AML-193 (cell line): ENCODE results near the gene CPSF7.
"Not testable (repeated sequence)": the region's sequence is repeated elsewhere in the genome, so short reads cannot be mapped to it uniquely, and the experiment has no call there.

Experiments used
- DNase-seq, 2 experiments: peaks; one replicate each; lab custom pipeline; 2025; lab: John Stamatoyannopoulos, UW

Gene CPSF7

DNA sequence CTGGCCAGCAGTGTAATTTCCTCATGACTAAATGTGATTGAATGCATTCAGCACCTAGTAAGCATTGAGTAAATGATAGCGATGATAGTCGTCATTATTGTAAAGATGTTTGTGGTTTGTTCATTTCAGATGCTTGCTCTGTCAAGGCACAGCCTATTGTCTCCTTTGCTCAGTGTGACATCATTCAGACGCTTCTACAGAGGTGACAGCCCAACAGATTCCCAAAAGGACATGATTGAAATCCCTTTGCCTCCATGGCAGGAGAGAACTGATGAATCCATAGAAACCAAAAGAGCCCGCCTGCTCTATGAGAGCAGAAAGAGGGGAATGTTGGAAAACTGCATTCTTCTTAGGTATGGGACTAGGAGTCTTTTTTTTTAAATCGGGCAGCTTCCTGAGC, 7.7 kb upstream of the CPSF7 start:
- no peak for DNase-seq

DNA sequence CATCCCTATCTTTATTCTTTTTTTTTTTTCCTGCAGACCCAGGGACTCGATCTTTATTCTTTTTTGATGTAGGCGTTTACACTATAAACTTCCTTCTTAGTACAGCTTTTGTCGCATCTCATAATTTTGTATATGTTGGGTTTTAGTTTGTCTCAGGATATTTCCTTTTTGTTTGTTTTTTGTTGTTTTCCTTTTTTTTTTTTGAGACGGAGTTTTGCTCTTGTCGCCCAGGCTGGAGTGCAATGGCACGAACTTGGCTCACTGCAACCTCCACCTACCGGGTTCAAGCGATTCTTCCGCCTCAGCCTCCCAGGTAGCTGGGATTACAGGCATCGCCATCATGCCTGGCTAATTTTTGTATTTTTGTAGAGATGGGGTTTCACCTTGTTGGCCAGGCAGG, 1.1 kb upstream of the CPSF7 start:
- DNase-seq = not testable (repeated sequence)

DNA sequence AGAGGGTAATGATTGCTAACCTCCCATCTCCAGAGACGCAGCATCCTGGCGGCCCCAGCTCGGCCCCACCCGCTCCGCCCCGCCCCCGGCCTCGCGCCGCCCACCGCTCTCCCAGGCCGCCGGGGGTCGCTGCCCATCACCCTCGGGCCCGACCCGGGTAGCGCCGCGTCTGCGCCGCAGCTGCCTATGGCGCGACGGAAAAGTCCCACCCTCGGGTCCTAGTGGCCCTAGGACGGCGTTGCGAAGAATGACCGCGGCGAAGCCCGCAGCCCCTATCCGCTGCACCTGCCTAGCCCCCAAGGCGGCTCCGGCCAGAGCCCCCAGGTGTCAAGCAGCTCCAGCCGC, 457 bp downstream of the CPSF7 start:
- DNase-seq = peak in 1 of 2 experiments; percentile 32

DNA sequence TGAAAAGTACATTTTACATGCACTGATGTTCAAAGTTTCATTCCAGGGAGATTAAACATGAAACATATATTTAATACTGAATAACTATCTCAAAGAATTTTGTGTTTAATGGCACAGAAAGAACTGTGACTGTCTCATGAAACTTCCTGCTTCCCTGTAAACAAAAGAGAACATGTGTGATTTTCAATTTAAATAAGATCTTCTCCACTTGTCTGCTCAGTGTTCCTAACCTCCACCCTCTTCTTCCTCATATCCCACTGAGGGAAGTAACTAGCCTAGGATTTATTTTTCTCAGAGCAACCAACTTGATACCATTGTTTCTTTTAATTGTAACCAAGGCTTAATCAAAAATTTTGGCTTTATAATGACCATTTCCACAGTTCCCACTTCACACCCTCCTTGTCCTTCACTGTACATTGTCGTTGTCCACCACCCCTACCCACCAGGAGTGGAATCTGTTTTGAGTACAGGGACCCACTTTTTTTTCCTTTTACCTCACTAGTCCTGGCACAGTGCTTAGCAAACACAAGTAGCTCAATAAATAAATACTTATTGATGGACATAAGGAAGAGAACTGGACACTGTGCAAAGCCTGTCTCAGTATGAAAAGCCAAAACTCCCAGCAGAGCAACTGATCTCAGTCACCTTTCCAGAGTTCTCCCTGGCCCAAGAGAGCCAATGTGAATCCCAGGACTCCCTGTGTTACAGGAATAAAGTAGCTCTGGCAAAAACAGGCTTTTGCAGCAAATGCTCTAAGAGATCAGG, 4.2 kb downstream of the CPSF7 start:
- DNase-seq = no peak

DNA sequence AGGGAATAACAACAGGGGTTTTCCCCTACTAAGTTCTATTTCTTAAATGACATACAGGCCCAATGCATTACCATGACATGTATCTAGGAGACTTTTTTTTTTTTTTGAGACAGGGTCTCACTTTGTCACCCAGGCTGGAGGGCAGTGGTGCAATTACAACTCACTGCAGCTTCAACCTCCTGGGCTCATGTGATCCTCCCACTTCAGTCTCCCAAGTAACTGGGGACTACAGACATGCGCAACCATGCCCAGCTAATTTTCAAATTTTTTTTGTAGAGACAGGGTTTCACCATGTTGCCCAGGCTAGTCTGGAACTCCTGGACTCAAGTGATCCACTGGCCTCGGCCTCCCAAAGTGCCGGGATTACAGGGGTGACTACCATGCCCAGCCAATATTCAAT, 7.5 kb downstream of the CPSF7 start:
- no peak for DNase-seq

DNA sequence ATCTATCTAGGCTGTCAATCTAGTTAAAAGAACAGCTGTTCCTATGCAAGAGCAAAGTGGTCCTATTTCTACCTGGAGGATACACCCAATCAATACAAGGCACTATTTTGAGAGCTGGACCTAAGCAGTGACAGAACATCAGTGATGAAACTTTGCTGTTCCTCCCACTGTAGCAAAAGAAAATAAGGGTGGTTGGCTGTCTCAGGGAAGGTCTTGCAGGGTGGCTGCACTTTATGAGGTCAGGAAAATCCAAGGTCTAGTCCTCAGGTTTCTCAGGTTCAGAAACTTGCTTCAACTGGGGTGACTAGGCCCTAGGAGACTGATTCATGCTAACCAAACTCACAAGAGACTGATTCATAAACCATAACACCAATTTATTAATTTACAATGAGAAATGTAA, 11.6 kb downstream of the CPSF7 start:
- DNase-seq = no peak

DNA sequence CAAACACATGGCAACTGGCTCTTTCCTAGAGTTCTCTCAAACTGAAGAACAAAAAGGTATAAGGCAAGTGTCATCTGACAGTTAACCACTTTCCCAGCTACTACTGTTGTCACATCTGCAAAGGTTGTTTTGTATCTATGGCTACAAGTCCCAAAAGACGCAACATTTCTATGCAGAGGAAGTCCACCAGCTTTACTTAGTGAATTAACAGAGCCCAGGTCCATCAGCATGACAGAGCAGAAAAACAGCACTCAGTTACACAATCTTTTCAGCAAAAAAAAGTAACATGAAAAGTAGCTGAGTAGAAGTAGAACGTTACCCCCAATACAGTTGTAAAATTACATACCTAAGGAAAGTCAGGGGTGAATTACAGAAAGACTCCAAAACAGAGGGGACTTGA, 12.1 kb downstream of the CPSF7 start:
- peak; percentile 88 to 90 for DNase-seq

DNA sequence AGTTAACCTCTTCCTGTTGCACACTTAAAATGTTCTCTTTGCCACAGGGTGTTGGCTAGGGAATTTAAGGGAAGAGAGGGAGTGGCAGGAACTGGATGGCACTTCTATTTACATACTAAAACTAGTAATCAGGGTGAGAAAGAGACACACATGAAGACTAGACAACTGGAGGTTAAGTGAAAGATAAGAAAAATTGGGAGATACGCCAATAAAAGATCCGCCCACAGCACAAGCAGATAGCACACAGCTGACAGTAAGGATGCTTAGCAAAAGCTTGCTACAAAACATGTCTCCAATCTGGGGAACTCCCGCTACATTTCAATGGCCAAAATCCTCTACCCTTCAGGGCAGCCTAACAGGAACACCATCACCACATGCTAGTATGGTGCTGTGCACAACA, 12.8 kb downstream of the CPSF7 start:
- DNase-seq = no peak

DNA sequence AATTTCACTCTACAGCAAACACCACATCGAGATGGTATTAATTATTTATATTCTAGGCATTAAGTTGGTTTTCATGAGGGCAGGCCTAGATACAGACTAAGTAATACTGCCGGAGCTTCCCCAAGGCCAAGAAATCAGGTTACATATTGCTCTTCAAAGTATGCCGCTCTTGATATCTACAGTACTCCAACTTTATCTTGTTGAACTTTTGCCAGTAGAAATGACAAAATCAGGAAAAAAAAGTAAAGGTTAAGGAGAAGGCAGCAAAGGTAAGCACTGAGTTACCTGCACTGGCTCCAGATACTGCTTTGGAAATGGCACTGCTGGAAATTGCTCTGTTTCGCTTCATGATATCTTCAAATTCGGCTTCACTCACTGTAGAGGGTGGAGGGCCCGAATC, 14.4 kb downstream of the CPSF7 start:
- DNase-seq = no peak

DNA sequence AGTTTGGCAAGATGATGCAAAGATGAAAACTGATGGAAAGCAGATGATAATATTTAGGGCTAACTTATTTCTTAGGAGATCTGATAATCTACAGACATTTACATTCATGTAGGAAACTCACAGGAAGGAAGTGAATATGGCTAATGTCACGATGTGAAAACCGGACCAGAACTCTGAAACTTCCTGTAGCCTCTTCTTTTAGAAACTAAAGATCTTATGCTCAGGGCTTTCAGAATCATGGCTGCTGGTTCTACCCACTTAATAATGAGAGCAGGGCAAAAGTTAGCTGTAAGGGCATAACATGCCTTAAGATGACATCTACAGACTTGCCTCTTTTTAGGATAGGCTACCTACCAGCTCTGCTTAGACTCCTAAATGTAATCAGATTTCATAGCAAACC, 15.2 kb downstream of the CPSF7 start:
- DNase-seq = no peak

DNA sequence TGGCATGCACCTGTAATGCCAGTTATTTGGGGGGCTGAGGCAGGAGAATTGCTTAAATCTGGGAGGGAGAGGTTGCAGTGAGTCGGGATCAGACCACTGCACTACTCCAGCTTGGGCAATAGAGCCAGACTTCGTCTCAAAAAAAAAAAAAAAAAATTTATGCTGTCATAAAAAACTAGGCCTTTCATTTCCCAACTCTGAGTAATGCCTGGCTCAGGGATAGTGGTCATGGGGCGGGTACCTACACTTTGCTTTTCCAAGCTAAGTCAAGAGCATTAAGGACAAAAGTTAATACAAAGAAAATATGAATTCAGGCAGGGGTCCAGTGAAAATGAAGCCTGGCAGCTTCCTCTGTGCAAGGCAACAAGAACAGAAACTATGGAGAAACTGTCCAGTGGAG, 16.3 kb downstream of the CPSF7 start:
- no peak for DNase-seq

DNA sequence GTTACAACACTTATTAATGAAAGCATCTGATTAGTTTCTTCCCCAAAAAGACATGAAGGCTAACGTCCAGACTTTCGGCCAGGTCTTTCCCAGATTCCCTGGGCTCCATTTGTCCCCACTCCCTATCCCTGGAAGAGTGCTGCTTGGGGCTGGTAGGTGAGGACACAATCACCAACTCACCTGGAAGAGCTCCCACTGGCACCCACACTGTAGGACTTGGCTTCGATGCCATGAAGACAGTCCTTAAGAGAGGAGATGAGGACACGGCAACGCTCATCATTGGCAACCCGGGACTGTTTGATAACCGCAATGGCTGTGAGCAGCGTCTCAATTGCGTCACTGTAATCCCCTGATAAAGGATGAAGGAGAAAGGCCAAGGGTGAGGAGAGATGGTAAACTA, 18.2 kb downstream of the CPSF7 start:
- DNase-seq = no peak

DNA sequence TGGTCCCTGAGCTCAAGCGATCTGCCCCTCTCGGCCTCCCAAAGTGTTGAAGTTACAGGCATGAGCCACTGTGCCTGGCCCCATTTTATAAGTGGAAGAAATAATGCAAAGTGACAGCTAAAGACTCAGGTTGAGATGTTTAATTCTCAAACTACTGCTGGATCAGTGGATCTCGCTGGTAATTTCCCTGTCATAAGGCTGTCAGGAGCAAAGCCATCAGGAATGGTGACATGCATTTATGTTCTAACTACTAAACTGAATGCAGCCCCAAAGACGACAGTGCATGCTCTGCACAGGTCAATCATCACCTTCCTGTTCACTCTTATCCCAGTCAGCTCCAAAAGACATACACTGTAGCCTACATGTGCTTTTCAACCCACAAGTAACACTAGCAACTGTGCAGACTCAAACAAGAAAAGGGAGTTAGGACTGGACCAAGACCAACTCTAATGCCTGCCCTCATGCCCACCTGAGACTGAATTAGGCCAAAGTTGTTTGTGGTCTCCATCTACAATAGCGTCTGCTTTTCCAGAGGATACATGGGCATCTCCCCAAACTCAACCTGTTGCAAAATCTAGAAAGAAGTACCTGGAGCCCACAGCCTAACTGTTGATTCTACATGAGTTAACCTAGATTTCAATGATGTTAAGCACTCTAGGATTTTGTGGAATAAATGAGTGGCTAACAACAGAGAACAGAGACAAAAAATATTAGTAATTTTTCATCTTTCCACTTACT, 22.6 kb downstream of the CPSF7 start:
- no peak for DNase-seq

DNA sequence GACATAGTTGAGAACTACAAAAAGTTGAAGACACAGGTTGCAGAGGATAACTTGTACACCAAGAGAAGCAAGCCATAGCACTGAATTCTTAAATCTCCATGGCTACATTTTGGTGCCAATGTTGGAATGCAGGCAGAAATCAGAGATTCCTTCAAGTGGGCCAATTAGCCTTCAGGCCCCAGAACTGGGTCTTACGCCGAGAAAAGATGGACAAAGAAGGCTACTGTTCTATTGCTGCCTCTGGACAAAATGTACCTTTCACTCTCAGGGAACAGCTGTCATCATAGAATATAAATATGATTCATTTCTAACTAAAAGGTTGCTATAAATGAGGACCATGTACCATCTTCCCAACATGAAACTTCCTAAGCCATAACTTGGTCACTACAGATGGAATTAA, 23.7 kb downstream of the CPSF7 start:
- no peak for DNase-seq

DNA sequence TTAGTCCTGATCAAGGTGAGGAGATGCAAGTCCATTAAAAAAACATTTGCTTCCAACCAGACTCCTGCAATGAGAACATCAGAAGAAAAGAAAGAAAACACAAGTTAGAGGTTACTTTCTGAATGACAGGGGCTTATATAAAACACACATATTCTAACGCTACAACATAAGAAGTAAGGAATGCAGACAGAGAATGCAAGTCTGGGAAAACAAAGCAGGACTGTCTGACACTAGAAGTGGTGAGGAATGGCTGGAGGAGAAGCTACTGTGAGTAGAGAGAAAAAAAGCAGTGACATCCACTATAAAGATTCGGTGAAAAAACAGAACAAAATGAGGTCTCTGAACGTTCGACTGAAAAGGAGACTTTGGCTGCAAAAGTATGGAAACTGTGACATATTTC, 25.1 kb downstream of the CPSF7 start:
- DNase-seq = no peak

DNA sequence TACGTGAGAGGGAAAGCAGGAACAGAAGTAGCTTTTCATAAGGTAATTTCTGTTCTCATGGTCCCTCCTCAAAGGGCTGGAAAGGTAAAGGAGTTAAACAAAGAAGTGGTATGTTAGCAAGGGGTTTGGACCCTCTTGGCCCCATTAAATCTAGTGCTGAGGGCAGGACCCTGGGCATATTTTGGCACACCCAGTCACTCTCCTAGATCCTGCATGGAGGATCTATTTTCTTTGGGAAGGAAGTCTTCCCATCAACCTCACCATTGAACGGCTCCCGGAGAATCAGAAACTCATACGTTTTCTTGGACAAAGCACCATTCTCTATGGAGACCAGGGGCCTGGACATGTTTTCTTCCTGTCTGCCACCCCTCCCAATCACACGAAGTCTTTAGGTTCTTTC, 25.7 kb downstream of the CPSF7 start:
- DNase-seq = no peak

DNA sequence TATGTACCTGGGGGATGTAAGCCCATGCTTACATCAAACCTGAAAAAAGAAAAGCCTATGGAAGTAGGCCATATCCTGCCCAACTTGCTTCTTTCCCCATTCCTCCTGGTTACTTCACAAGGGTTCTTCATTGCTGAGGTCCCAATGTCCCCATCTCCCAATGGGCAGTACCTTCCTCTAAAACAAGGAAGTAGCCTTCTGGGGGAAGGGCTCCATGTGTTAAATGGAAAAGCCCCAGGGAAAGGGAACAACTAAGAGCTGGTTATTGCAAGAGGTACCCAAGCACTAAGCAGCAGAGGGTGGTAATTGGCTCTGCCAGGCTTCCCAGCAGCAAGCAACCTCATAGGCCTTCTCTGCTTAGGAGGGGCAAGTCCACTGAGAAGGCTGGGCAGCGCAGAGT, 26.1 kb downstream of the CPSF7 start:
- DNase-seq = no peak

DNA sequence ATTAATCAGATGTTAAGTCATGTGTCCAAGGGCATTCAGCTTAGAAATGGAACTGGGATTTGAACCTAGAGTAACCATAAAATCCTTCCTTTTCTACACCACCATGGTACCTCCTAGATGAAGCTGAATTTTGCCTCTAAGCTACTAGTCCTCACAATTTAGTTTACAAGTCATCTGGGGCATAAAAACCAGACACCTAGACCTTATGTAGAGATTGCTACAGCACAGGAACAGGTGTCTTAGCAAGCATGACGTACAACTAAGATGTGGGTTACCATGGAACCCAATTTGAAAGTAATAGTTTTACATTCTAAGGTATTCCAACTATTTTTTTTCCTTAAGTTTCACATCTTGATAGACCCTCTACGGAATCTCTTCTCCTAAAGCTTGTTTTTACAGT, 28.2 kb downstream of the CPSF7 start:
- no peak for DNase-seq

DNA sequence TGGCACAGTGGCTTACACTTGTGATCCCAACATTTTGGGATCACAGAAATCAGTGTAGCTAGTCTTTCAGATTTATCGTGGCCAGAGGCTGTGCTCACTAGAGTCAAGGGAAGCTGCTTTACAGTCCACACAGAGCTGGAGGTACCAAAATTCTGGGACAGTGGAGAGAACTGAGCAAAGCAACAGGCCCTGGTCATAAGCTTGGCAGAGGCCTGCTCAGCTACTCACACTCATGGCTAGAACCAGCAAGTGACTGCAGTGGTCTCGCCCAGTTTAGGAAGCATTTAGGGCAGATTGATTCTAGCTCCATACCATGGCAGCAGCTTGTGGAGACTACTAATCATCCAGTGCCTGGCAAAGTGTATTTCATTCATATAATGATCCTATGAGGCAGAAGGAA, 28.6 kb downstream of the CPSF7 start:
- DNase-seq = no peak

DNA sequence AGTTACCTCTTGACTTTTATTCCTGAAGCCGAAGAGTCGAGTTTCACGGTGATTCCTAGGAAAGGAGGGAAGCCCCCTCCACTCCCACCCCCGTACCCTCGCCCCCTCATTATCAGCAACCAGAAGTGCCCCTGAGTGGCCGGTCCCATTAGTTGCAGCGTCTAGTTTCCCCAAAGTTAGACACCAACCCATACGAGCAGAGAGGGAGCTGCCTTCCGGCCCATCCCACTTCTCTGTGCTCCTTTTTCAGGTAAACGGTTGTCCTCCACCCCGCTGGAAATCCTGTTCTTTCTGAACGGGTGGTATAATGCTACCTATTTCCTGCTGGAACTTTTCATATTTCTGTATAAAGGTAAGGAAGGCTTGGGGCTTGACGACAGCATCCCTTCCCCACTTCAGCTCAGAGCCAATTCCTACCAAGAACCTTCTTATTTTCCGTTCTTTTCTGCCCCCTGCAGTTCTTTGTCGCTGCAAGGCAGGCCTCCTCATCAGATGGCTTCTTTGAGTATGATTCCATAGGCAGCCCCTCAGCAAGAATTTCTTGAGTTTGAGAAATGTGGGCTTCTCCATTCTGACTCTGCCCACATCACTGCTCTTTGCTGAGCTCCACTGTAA, 36.7 kb downstream of the CPSF7 start:
- peak in 1 of 2 experiments; percentile 14 for DNase-seq

DNA sequence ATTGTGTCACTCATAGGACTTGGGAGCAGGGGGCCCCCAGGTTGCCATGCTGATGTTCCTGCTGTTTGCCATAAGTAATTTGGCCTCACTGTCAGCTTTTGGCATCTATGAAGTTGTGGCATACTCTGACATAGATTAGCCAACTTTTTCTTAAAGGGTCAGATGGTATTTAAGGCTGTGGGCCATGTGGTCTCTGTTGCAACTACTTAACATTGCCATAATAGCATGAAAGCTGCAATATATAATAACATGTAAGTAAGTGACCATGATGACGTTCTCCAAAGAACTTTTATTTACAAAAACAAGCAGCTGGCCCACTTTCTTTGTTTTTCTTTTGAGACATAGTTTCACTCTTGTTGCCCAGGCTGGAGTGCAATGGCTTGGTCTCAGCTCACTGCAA, 39.6 kb downstream of the CPSF7 start:
- peak in 1 of 2 experiments; percentile 6 for DNase-seq

DNA sequence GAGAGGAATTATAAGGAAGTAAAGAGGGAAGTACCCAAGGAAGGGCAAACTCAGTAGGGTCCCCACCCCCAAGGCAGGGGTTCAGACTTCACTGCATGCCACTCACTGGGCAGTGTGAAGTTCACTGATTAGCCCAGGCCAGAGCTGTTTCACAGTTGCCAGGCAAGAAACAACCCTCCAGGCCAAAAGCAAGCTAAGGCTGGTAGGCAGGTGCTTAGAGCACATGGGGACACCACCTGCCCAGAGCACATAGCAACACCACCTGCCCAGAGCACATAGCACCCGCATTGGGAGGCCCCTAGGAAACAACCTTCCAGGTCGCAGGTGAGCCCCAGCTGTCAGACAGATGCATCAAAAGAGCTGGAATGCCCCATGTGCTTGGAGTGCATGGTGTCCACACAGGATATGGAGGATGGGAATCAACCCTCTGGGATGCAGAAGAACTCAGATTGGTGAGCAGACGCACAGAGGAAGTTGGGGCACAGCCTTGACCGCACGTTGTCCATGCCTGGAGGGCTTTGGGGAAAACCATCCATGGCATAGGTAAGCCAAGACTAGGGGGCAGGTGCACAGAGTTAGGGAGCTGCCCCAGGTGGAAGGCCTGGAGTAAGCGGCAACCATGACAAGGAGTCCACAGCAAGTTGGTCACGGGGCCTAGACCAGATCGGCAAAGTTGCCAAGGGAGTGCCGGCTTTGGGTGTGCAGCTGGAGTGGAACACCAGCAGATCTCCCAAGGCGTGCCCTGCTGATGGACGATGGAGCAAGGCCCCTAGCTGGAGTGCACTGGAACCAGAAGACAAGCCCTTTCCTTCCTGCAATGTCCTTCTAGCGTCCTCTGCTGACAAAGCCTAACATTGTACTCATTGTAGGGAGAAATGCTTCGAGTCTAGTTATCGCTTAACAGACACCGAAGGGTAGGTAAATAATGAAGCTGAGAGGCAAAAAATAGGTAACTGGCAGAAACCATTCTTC, 45.2 kb downstream of the CPSF7 start:
- peak; percentile 22 to 29 for DNase-seq
